ENCODE results near the gene DOLK.

Gene DOLK

DNA sequence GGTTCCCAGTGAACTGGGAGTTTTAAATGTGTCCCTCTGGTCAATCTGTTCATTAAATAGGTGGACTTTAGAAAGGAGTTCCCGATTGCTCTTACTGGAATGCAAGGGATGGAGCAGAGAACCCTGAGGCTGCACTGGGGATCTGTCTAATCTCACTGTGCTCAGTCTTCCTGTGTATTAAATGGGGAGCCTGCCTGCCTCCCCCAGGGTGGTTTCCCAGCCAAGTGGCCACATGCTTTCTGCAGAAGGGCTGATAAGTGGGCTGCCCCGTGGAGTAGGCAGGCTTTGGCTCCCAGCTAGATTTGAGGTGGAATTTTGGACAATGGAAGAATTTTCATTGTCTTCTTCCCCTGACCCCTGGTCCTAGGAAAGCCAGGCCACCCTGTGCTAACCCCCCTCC, 40.7 kb downstream of the DOLK start:
- no peak for DNase-seq (ENCODE audit: low read depth)

DNA sequence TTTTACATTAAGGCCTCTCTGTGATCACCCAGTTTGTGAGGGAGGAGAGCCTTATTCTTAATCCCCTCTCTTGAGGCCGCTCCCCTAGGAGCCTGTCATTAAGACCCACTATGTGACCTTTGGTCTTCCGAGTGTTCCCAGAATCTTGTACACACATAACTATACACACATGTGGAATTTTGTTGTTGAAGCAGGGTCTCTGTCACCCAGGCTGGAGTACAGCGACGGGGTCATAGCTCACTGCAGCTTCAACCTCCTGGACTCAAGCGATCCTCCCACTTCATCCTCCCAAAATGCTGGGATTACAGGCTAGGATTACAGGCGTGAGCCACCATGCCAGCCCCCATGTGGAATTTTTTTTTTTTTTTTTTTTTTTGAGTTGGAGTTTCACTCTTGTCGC, 41.4 kb downstream of the DOLK start:
- no peak for DNase-seq (ENCODE audit: low read depth)

DNA sequence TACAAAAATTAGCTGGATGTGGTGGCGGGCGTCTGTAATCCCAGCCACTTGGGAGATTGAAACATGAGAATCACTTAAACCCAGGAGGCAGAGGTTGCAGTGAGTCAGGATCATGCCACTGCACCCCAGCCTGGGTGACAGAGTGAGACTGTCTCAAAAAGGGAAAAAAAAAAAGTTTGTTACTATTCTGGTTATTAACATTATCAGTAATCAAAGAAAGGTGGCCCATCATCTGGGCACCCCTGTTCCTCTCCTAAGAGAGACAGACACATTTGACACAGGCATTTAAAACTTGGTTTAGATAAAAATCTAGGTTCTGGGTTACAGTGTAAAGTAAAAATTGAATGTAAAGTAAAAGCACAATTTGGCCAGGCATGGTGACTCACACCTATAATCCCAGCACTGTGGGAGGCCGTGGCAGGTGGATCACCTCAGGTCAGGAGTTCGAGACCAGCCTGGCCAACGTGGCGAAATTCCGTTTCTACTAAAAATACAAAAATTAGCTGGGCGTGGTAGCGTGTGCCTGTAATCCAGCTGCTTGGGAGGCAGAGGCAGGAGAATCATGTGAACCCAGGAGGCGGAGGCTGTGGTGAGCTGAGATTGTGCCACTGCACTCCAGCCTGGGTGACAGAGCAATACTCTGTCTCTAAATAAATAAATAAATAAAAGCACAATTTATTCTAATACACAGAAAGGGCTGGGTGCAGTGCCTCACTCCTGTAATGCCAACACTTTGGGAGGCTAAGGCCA, 43.4 kb downstream of the DOLK start:
- no peak for DNase-seq (ENCODE audit: low read depth)

DNA sequence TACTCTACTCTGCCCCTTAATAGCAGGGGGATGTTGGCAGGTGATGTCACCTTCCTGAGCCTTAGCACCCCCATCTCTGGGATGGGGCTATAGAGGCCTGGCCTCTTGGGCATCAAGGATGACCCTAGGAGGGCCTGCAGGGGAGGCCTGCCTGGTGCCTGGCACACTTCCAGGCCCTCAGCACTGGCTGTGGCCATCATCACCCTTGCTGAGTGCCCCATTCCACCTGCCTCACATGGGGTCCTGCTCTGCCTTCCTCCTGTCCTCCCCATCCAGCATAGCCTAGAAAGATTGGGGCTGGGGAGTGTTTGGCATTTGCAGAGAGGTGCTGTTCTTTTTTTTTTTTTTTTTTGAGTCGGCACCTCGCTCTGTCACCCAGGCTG, 44.3 kb downstream of the DOLK start:
- no peak for DNase-seq (ENCODE audit: low read depth)

DNA sequence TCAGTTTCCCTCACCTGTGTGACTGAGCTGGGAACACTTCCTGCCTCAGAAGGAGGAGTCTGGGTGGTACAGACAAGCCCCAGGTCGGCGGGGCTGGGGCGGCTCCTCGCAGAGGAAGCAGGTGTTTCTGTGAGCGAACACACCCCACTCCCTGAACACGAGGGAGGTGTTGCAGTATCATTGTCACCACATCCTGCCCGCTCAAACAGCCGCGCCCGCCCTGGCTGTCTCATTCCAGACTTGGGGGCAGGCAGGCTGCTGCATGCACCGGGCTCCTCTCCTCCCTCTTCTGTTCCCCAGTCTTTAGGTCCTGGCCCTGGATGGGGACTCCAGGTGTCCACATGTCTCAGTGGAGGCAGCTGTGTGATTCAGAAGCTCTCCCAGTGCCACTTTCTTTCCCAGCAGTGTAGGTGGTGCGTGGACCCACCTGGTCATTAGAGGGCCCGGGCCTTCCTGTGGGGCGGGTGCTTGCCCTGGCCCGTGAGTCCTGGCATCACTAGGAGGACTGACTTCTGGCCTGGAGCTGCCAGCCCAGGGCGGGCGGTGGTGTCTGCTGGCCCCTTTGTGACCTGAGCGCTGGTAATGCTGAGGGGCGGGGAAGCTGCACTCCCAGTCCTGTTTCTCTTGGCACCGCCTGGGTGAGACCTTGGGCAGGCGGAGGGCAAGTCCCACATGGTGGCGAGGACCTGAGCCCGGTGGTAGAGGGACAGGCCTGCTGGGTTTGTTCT, 44.9 kb downstream of the DOLK start:
- DNase-seq (ENCODE audit: low read depth): peak; percentile 65

DNA sequence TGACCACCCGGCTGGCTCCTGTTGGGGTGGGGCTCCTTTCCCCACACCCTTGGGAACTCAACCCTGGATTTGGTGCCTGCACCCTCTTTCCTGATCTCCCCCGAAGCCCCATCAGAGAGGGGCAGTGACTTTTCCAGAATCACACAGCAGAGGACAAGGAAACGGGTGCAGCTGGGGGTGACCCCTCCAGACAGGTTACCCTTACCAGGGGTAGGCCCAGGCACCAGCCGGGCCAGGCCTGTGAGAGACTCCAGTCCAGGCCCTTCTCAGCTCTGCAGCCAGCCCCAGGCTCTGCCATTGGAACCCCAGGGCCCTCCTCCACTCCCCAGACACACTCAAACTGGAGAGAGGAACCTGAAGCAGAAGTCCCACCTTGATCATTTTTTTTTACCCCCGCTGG, 45.6 kb downstream of the DOLK start:
- no peak for DNase-seq (ENCODE audit: low read depth)

DNA sequence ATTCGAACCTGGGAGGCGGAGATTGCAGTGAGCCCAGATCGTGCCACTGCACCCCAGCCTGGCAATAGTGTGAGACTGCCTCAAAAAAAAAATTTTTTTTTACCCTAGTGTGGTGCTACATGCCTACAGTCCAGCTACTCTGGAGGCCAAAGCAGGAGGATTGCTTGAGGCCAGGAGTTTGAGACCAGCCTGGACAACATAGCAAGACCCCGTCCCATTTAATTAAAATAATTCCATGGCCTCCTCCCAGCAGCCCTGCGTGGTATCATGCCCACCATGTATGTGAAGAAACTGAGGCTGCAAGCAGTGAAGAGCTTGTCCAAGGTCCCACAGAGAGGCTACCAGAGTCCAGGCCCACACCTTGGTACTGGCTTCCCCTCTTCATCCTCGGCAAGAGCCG, 46.0 kb downstream of the DOLK start:
- DNase-seq (ENCODE audit: low read depth): no peak

DNA sequence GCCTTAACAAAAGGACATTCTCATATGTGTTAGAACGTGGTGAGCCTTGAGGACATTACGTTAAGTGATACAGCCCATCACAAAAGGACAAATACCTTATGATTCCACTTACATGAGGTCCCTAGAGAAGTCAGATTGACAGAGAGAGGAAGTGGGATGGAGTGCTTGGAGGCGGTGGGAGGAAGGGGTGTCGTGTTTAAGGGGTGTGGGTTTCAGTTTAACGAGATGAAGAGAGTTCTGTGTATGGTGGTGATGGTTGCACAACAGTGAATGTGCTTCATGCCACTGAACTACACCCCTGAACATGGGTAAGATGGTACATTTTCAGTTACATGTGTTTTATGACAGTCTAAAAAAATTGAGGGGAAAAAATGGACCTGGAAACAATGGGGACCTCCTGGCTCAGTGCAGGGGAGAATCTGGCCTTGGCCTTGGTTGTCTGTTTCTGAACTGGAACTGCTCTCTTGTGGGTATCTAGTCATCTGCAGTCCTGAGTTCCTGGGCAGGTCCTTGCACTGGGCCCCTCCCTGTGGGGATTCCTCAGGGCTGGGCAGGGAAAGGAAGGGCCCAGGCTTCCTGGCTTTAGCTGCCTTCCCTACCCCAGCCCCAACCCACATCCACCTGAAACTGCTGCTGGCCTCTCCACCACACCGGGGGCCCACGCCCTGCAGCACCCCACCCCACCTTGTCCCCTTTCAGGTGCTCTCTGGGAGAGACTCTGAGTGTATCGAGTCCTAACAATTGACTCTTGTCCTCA, 47.7 kb downstream of the DOLK start:
- DNase-seq (ENCODE audit: low read depth): no peak

DNA sequence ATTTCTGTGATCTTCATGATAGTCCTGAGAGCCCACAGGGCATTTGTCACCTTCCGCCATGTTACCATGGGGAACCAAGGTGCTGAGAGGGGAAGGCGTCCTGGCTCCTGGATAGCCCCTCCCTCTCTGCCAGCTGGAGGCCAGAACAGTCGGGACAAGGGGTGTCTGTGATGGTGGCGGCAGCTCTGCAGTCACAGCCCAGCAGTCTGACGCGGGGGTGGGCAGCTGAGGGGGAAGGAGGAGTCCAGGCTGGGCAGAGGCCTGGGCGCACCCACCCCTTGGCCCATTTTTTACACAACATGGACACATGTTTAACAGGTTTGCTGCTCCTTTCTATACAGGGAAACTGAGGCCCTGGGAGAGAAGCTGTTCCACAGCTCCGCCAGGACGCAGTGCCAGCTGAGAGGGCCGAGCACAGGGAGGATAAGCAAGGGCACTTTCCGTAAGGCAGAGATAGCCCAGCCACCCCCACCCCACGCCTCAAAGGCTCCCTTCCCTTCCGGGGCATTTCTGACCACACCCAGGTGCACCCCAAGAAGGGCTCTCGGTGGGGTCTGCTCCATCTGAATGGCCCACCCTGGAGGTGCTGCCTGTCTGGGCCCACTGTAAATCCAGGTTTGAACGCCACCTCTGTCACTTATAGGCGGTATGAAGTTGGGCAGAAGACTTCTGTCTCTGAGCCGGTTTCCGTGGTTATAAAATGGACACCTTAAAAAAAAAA, 48.4 kb downstream of the DOLK start:
- no peak for DNase-seq (ENCODE audit: low read depth)

DNA sequence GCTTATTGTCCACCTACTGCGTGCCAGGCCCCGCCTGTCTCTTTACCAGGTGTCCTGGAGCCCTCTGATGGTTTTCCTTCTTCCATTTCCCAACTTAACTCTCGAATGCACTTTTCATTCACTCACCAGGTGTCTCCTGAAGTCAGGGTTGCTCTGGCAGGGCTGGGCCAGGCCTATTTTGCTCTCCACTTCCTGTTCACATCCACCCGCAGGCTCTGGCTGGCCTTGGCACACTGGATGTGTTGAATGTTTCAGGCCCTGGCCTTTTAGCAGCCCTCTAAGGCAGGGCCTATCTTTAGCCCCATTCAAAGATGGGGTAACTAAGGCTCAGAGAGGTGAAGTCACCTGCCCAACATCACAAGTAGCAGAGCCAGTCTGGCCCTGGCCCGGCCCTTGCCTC, 49.0 kb downstream of the DOLK start:
- no peak for DNase-seq (ENCODE audit: low read depth)

DNA sequence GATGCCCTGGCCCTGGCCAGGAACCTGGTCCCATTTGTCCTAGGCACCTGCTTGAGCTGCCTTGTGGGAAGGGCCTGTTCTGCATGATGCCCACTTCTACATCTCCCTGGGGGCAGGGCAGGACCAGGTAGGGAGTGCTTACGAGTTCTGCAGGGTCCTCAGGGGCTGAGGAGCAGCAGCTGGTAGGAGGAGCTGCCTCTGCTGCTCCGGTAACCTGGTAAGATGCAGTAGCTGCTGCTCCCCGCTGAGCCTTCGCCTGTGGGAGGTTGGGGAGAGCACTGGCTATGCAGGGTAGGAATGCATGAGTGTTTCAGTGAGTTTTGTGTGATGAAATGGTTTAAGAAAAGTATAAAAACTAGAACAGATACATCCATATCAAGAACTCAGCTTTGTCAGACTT, 51.8 kb downstream of the DOLK start:
- no peak for DNase-seq (ENCODE audit: low read depth)

Data from stimulated activated CD8-positive, alpha-beta memory T cell treated with anti-CD3 and anti-CD28 coated beads, Interleukin-7, amount 100 ng/mL, for 24 hours (primary cell).